H1 (cell line): Measurements from ENCODE around the gene MORC4. TPM values are rescaled to one million over a fixed set of nuclear protein-coding genes. Genes with fewer than 3 reads are reported as not detected.

Experiments used
- CTCF ChIA-PET: fragments of 300-600 bp; sonication (Branson Sonifier 250); formaldehyde crosslinking; loops from one replicate; lab custom pipeline; 2021; ENCODE audit not compliant: partially characterized antibody; lab: Charles Lee
- POLR2A ChIA-PET: fragments of 300-600 bp; sonication (Branson Sonifier 250); formaldehyde crosslinking; loops from one replicate; lab custom pipeline; 2021; ENCODE audit warnings: inconsistent platforms; ENCODE audit not compliant: partially characterized antibody; lab: Charles Lee
- DNase-seq, 2 experiments: peaks; one replicate each; pipeline versions ENCODE4 v3.0.0 to v3.0.0-alpha.2; 2010 to 2022; ENCODE audit warnings: low spot score in 2 of 2, low read depth in 1 of 2, mixed read lengths in 1 of 2
- FAIRE-seq: peaks from 2 replicates; lab custom pipeline; 2011; peaks lifted over from hg19 to GRCh38; lab: Jason Lieb, UNC
- H2AFZ ChIP-seq: 2 replicates; pipeline ENCODE4 v1.8.1; 2012; ENCODE audit warnings: low read length, inconsistent platforms
- H2AK5ac ChIP-seq: 2 replicates; pipeline ENCODE4 v1.6.1; 2013; ENCODE audit warnings: low read depth, low read length
- H2BK120ac ChIP-seq: replicated peaks from 2 replicates; pipeline ENCODE3; 2013; ENCODE audit warnings: low read depth, low read length, inconsistent platforms
- H2BK12ac ChIP-seq: 2 replicates; pipeline ENCODE4 v1.6.1; 2013; ENCODE audit warnings: low read depth, low read length
- H2BK15ac ChIP-seq: 2 replicates; pipeline ENCODE4 v1.6.1; 2013; ENCODE audit warnings: low read length
- H2BK20ac ChIP-seq: 2 replicates; pipeline ENCODE4 v1.6.1; 2013; ENCODE audit warnings: low read length
- H2BK5ac ChIP-seq: 2 replicates; pipeline ENCODE4 v1.6.1; 2013; ENCODE audit warnings: low read depth, low read length
- H3K14ac ChIP-seq: 2 replicates; pipeline ENCODE4 v1.6.1; 2013; ENCODE audit warnings: inconsistent platforms; ENCODE audit not compliant: insufficient read length
- H3K18ac ChIP-seq: 2 replicates; pipeline ENCODE4 v1.6.1; 2013; ENCODE audit warnings: low read length; ENCODE audit errors: extremely low read depth
- H3K23ac ChIP-seq: 2 replicates; pipeline ENCODE4 v1.6.1; 2013; ENCODE audit warnings: inconsistent platforms; ENCODE audit not compliant: insufficient read length
- H3K23me2 ChIP-seq: 2 replicates; pipeline ENCODE4 v1.6.1; 2013; ENCODE audit warnings: low read depth, low read length
- H3K27ac ChIP-seq: 2 replicates; pipeline ENCODE4 v1.6.1; 2011; ENCODE audit warnings: low read depth, low read length, inconsistent platforms
- H3K27me3 ChIP-seq, 4 experiments: replicated peaks in 1 of 4; 1 replicate in 1 of 4; 2 replicates in 3 of 4; pipeline versions ENCODE4 v1.6.1 to v1.8.1; 2011 to 2013; ENCODE audit warnings: low read length in 3 of 4, mild to moderate bottlenecking in 3 of 4, inconsistent platforms in 2 of 4, mixed read lengths in 2 of 4, moderate library complexity in 1 of 4; ENCODE audit not compliant: control insufficient read depth in 3 of 4, insufficient read depth in 3 of 4; ENCODE audit errors: extremely low read depth in 1 of 4
- H3K36me3 ChIP-seq, 4 experiments: 2 replicates each; pipeline versions ENCODE4 v1.6.1 to v1.8.1; 2011 to 2013; ENCODE audit warnings: mild to moderate bottlenecking in 4 of 4, low read length in 3 of 4, moderate library complexity in 2 of 4, control low read depth in 1 of 4, inconsistent platforms in 1 of 4; ENCODE audit not compliant: insufficient read depth in 4 of 4, control insufficient read depth in 2 of 4
- H3K4ac ChIP-seq: replicated peaks from 2 replicates; pipeline ENCODE3; 2013; ENCODE audit warnings: low read length, low read depth, mixed read lengths, inconsistent platforms; ENCODE audit not compliant: insufficient read length
- H3K4me1 ChIP-seq, 4 experiments: replicated peaks in 1 of 4; 1 replicate in 1 of 4; 2 replicates in 3 of 4; pipeline versions ENCODE4 v1.6.1 to v1.8.1; 2011 to 2013; ENCODE audit warnings: low read length in 3 of 4, inconsistent platforms in 2 of 4, mixed read lengths in 1 of 4; ENCODE audit not compliant: insufficient read depth in 4 of 4, control insufficient read depth in 3 of 4
- H3K4me2 ChIP-seq, 2 experiments: 2 replicates each; pipeline versions ENCODE4 v1.6.1 to v1.8.1; 2011 to 2013; ENCODE audit warnings: low read depth in 2 of 2, low read length in 2 of 2, control low read depth in 1 of 2, inconsistent platforms in 1 of 2, mild to moderate bottlenecking in 1 of 2; ENCODE audit not compliant: insufficient read depth in 1 of 2
- H3K4me3 ChIP-seq, 4 experiments: fragments of 200-600, 300-600 bp in 1 of 4; sonication (generic), shearing (Covaris generic), sonication (Bioruptor Twin) in 1 of 4; 2 replicates each; pipeline versions ENCODE4 v1.5.1 to v1.8.1; 2011 to 2016; ENCODE audit warnings: low read length in 4 of 4, low read depth in 3 of 4, control low read depth in 2 of 4, inconsistent platforms in 2 of 4, mild to moderate bottlenecking in 2 of 4, mixed read lengths in 1 of 4, moderate library complexity in 1 of 4; ENCODE audit not compliant: insufficient read depth in 2 of 4; ENCODE audit errors: extremely low read depth in 1 of 4
- H3K56ac ChIP-seq: replicated peaks from 2 replicates; pipeline ENCODE3; 2013; ENCODE audit warnings: low read depth, mild to moderate bottlenecking, mixed read lengths, low read length, inconsistent platforms; ENCODE audit not compliant: insufficient read length
- H3K79me1 ChIP-seq: 2 replicates; pipeline ENCODE4 v1.6.1; 2013; ENCODE audit warnings: low read depth, low read length, control low read depth
- H3K79me2 ChIP-seq, 2 experiments: 2 replicates each; pipeline versions ENCODE4 v1.6.1 to v1.8.1; 2012 to 2013; ENCODE audit warnings: low read length in 2 of 2, mild to moderate bottlenecking in 2 of 2, inconsistent platforms in 1 of 2; ENCODE audit not compliant: insufficient read depth in 2 of 2, control insufficient read depth in 1 of 2
- H3K9ac ChIP-seq, 4 experiments: replicated peaks in 1 of 4; 1 replicate in 1 of 4; 2 replicates in 3 of 4; pipeline versions ENCODE4 v1.6.1 to v1.8.1; 2011 to 2013; ENCODE audit warnings: low read depth in 3 of 4, low read length in 3 of 4, control low read depth in 2 of 4, mild to moderate bottlenecking in 2 of 4, moderate library complexity in 2 of 4, inconsistent platforms in 1 of 4; ENCODE audit errors: extremely low read depth in 1 of 4
- H3K9me3 ChIP-seq, 2 experiments: 2 replicates each; pipeline versions ENCODE4 v1.6.1 to v1.8.1; 2012 to 2013; ENCODE audit warnings: mild to moderate bottlenecking in 2 of 2, moderate library complexity in 2 of 2, control low read depth in 1 of 2, inconsistent platforms in 1 of 2, low read depth in 1 of 2, low read length in 1 of 2, mixed read lengths in 1 of 2; ENCODE audit not compliant: insufficient read depth in 2 of 2
- H4K20me1 ChIP-seq, 2 experiments: replicated peaks in 1 of 2; 2 replicates each; pipeline versions ENCODE3 to v1.8.1; 2011 to 2013; ENCODE audit warnings: inconsistent platforms in 2 of 2, low read length in 2 of 2, mild to moderate bottlenecking in 1 of 2; ENCODE audit not compliant: insufficient read depth in 2 of 2, control insufficient read depth in 1 of 2
- H4K5ac ChIP-seq: 2 replicates; pipeline ENCODE4 v1.6.1; 2013; ENCODE audit warnings: low read length, low read depth, mixed read lengths, inconsistent platforms; ENCODE audit not compliant: insufficient read length
- H4K8ac ChIP-seq: 2 replicates; pipeline ENCODE4 v1.8.0; 2013; ENCODE audit warnings: mild to moderate bottlenecking, moderate library complexity, low read length, inconsistent platforms; ENCODE audit not compliant: insufficient read depth; ENCODE audit errors: extremely low read depth
- H4K91ac ChIP-seq: replicated peaks from 2 replicates; pipeline ENCODE3; 2013; ENCODE audit warnings: low read length, mixed read lengths, inconsistent platforms; ENCODE audit not compliant: insufficient read length
- ASH2L ChIP-seq: fragments of 200-600, 300-600 bp; sonication (generic); IDR thresholded peaks from one replicate; pipeline ENCODE4 v1.7.1; 2017; ENCODE audit warnings: low read length
- BCL11A ChIP-seq, 2 experiments: IDR thresholded peaks; one replicate each; pipeline ENCODE4 v1.6.1; 2011; ENCODE audit warnings: low read depth in 2 of 2, low read length in 2 of 2, mild to moderate bottlenecking in 2 of 2
- BRCA1 ChIP-seq: IDR thresholded peaks from 2 replicates; pipeline ENCODE4 v1.6.1; 2012; ENCODE audit warnings: low read depth, low read length, improper control_type of control experiment
- CHD1 ChIP-seq: IDR thresholded peaks from 2 replicates; pipeline ENCODE4 v1.6.1; 2012; ENCODE audit warnings: low read depth, low read length, improper control_type of control experiment
- EGR1 ChIP-seq: IDR thresholded peaks from 2 replicates; pipeline ENCODE4 v1.6.1; 2011; ENCODE audit warnings: low read depth, low read length, borderline replicate concordance
- EP300 ChIP-seq, 2 experiments: IDR thresholded peaks; 1 replicate in 1 of 2; 2 replicates in 1 of 2; pipeline ENCODE4 v1.6.1; 2011 to 2012; ENCODE audit warnings: low read depth in 2 of 2, low read length in 2 of 2, mild to moderate bottlenecking in 2 of 2, borderline replicate concordance in 1 of 2, inconsistent platforms in 1 of 2, moderate library complexity in 1 of 2
- GABPA ChIP-seq: IDR thresholded peaks from 2 replicates; pipeline ENCODE4 v1.6.1; 2011; ENCODE audit warnings: mild to moderate bottlenecking, low read length, moderate library complexity, borderline replicate concordance; ENCODE audit not compliant: insufficient read depth
- JUND ChIP-seq: IDR thresholded peaks from 2 replicates; pipeline ENCODE4 v1.6.1; 2011; ENCODE audit warnings: mild to moderate bottlenecking, improper control_type of control experiment, low read length
- KDM4A ChIP-seq: IDR thresholded peaks from one replicate; pipeline ENCODE4 v1.7.1; 2012; ENCODE audit warnings: low read depth, mild to moderate bottlenecking, moderate library complexity, low read length, inconsistent platforms; ENCODE audit not compliant: severe bottlenecking
- PHF8 ChIP-seq: fragments of 200-600 bp; sonication (generic); conservative IDR thresholded peaks from 2 replicates; pipeline ENCODE4 v1.7.1; 2012; ENCODE audit warnings: low read depth, mild to moderate bottlenecking, inconsistent platforms, low read length, moderate library complexity
- RAD21 ChIP-seq, 2 experiments: IDR thresholded peaks in 1 of 2; conservative IDR thresholded peaks in 1 of 2; 2 replicates each; pipeline ENCODE4 v1.6.1; 2011; ENCODE audit warnings: low read depth in 2 of 2, low read length in 2 of 2, improper control_type of control experiment in 1 of 2, inconsistent platforms in 1 of 2, mild to moderate bottlenecking in 1 of 2, moderate library complexity in 1 of 2
- SP4 ChIP-seq: IDR thresholded peaks from 2 replicates; pipeline ENCODE4 v1.6.1; 2012; ENCODE audit warnings: low read length, inconsistent platforms
- TAF7 ChIP-seq: optimal IDR thresholded peaks from 2 replicates; pipeline ENCODE3; 2011; ENCODE audit warnings: low read depth, mild to moderate bottlenecking, inconsistent platforms, low read length, moderate library complexity, borderline replicate concordance
- YY1 ChIP-seq: IDR thresholded peaks from 2 replicates; pipeline ENCODE4 v1.6.1; 2011; ENCODE audit warnings: low read depth, mild to moderate bottlenecking, low read length
- WGBS, 2 experiments: shearing (Covaris generic) in 1 of 2; methylation state at CpG; one replicate each; pipeline versions ENCODE4 v1.1.6 to v1.1.7; 2013 to 2015; ENCODE audit warnings: low lambda C conversion rate in 2 of 2, mixed read lengths in 2 of 2, inconsistent platforms in 1 of 2, low coverage in 1 of 2, missing lambda C conversion rate in 1 of 2; ENCODE audit not compliant: insufficient replicate concordance in 2 of 2, insufficient coverage in 1 of 2, insufficient read length in 1 of 2; ENCODE audit errors: extremely low coverage in 1 of 2, missing lambda C conversion rate in 1 of 2; 5-methylcytosine and 5-hydroxymethylcytosine counted together
- polyA plus RNA-seq, 7 experiments: library from polyadenylated mRNA; depleted of rRNA in 3 of 7; stranded (reverse) in 5 of 7; unstranded in 2 of 7; fragments of >200 nt in 5 of 7; fragments of 200-250 nt in 2 of 7; gene quantifications; 1 replicate in 5 of 7; 2 replicates in 1 of 7; 4 replicates in 1 of 7; pipeline versions ENCODE4 v1.2.1 to v1.2.3, GENCODE V29; 2011 to 2013; ENCODE audit warnings: missing spikeins in 2 of 7, mixed read lengths in 2 of 7
- total RNA-seq: library from RNA; stranded (reverse); fragmentation: NEBNext Ultra II Directional; extraction: Animal tissue kit (Norgen Biotek cat#: 25700); gene quantifications from 2 replicates; pipeline ENCODE4 v1.2.1, GENCODE V29; 2021
- TF ChIP-seq, protein P1 (sequence below): IDR thresholded peaks from 2 replicates; pipeline ENCODE4 v1.6.1; 2012; ENCODE audit warnings: inconsistent platforms

MORC4 gene
- total and polyA plus RNA-seq, 2 of the 8 experiments (the other 6 are each of a cell fraction or from before 2014, with no cell fraction given), result 1.4 to 2.5 TPM

DNA sequence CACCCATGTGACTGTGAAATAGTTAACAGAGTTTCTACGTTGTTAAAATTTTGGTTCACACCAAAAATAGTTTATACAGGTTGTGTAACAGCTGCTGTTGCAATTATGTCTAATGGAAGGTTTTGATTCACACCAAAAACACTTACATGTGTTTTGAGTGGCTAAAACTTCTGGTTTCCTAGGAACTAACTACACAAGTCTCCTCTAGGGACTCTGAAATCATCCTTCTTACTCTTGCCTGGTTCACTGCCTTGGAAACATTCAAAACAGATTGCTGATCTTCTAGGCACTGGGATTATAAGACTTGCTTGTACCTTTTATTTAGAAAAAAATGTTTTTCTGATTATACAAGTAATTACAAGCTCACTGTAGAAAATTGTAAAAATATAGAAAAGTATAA is 14.9 kb upstream of the MORC4 start:
- H3K9ac ChIP-seq, result no peak overlapping the region
- no peak for TF ChIP-seq ASH2L
- no peak for TF ChIP-seq KDM4A
- no peak for TF ChIP-seq JUND
- no peak for TF ChIP-seq EP300 (IDR thresholded peaks at IDR 0.05; ENCODE audit: borderline replicate concordance in 1 of 2, low read depth in 2 of 2, low read length in 2 of 2)
- TF ChIP-seq, protein P1, sequence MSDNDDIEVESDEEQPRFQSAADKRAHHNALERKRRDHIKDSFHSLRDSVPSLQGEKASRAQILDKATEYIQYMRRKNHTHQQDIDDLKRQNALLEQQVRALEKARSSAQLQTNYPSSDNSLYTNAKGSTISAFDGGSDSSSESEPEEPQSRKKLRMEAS, result no peak
- no peak for TF ChIP-seq SP4
- no peak for TF ChIP-seq GABPA
- no peak for TF ChIP-seq CHD1
- TF ChIP-seq TAF7, result no peak
- no peak for TF ChIP-seq PHF8
- no peak for TF ChIP-seq YY1
- TF ChIP-seq BCL11A (IDR thresholded peaks at IDR 0.05; ENCODE audit: low read depth in 2 of 2, low read length in 2 of 2), result no peak
- no peak for TF ChIP-seq BRCA1
- TF ChIP-seq RAD21 (IDR thresholded peaks at IDR 0.05 in 1 of 2, conservative IDR thresholded peaks at IDR 0.05 in 1 of 2; ENCODE audit: low read depth in 2 of 2, low read length in 2 of 2), result no peak
- TF ChIP-seq EGR1, result no peak

More for the DNA sequence above, 14.9 kb upstream of the MORC4 start:
- Histone ChIP-seq H4K91ac (no peak overlapping the region), H3K9me3 (no peaks in the 10 kb centered on the region), H3K36me3 (no peaks in the 10 kb centered on the region), H3K4me2 (no peak overlapping the region), H2AFZ (no peak overlapping the region), H2BK5ac (no peak overlapping the region), H3K18ac (no peak overlapping the region), H3K27me3 (no peaks in the 10 kb centered on the region), H3K56ac (no peak overlapping the region), H4K5ac (no peak overlapping the region), H2BK12ac (no peak overlapping the region), H3K27ac (no peak overlapping the region), H2BK120ac (no peak overlapping the region), H3K79me1 (no peaks in the 10 kb centered on the region), H2BK15ac (no peak overlapping the region), H4K20me1 (no peaks in the 10 kb centered on the region), H3K23me2 (no peaks in the 10 kb centered on the region), H3K4me1 (no peaks in the 10 kb centered on the region), H3K4ac (no peak overlapping the region), H3K4me3 (no peak overlapping the region), H2AK5ac (no peak overlapping the region), H3K79me2 (no peaks in the 10 kb centered on the region), H3K14ac (no peak overlapping the region), H3K23ac (no peak overlapping the region), H4K8ac (no peak overlapping the region), H2BK20ac (no peak overlapping the region)
- ChIA-PET CTCF (interaction anchor here (0.7 kb wide), 1 partner anchor 35 kb away, joined by 4 read pairs; no protein-coding TSS in a partner anchor), POLR2A (no interaction called here)
- DNase-seq (no peak), FAIRE-seq (no peak)
- 67% methylated on average over 1 of the region's 1 CpG; no CpG with 5 or more reads in 1 of the 2 experiments for WGBS, 2 experiments
